ENCODE results near the gene GMDS. TPM values are rescaled to one million over a fixed set of nuclear protein-coding genes. Genes with fewer than 3 reads are reported as not detected.

The GMDS gene
- total RNA-seq, 1 donor from 2014 or later = 12.6 TPM

DNA sequence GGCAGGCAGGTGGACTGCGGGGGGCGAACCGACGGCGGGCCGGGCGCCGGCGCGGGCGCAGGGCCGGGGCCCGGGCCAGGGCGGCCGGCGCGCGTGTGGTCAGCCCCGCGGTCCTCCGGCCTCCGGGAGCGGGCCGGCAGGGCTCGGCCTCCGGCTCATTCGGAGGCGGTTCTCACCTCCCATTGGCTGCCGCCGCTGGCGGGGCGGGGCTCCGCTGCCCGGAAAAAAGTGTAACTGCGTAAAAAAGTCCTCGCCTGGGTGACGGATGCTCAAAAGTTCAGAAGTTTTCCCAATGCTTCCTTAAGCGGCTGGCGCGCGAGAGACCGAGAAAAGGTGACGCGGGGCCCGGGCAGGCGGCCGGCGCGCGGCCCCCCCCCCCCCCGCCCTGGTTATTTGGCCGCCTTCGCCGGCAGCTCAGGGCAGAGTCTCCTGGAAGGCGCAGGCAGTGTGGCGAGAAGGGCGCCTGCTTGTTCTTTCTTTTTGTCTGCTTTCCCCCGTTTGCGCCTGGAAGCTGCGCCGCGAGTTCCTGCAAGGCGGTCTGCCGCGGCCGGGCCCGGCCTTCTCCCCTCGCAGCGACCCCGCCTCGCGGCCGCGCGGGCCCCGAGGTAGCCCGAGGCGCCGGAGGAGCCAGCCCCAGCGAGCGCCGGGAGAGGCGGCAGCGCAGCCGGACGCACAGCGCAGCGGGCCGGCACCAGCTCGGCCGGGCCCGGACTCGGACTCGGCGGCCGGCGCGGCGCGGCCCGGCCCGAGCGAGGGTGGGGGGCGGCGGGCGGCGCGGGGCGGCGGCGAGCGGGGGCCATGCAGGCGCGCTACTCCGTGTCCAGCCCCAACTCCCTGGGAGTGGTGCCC, 635.5 kb downstream of the GMDS start, which contains the start of gene FOXC1:
Gene FOXC1 (plus strand): TSS at position 268 of the 849 bp plus-strand sequence. CDS start 531 bp downstream, at position 799.
- peak; percentile 94 for DNase-seq

DNA sequence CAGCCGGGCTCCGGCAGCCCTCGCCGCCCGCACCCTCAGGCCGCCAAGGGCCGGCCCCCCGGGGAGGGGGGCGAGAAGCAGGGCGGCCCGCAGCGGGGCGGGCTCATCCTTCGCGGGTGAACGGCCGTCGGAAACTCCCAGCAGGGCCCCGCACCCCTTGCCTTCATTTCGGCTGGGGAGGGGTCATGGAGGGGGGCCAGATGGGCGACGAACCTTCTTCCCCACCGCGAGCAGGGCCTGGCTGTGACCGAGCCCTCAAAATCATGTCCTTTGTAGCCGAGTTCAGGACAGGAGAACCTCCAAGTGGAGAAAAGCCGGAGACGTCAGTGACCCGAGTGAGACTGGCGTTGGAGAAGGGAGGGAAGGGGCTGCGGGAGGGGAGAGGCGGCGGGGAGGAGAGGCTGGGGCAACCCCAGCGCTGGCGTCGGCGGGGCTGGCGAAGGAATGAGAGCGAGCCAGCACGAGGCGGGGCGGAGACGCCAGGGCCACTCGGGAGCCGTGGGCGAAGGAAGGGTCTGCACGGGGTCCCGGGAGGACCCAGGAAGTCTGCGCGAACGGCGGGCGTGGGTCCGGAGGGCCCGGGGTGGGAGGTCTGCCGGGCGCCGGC, 636.3 kb downstream of the GMDS start:
- DNase-seq = peak; percentile 53

DNA sequence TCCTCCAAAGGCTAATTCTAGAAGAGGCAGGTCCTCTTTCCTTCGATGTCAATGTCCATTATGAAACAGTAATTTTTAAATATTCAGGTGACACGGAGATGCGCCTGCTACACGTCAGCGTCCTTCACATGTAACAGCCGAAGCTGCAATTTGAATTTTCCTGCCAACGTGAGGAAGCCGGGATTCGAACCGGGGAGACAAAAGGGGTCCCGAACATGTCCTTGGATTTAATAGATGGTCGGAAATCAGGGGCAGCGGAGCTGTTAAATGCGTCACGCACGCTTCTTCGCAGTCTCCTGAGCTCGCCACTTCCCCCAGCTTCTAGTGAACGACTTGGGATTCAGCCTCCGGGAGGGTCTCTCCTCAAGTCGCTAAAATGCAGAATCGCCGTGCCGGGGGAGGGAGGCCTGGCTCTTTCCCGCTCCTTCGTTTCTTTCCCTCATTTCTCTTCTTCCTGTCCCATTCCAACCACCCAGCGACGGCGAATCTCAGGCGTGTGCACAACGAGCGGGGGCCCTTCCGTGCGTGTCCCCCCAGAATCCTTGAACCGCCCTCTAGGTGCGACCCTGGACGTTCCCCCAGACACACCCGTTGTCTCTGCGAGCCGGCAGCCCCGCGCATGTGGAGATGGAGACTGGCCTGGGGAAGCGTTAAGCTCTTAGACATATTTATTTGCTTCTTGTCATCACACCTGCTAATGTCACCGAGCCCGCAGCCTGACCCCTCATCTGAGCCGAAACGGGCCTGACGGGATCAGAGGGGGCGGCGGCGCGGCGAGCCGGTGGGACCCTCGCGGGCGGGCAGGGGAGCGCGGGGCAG, 637.0 kb downstream of the GMDS start:
- DNase-seq = peak; percentile 9

DNA sequence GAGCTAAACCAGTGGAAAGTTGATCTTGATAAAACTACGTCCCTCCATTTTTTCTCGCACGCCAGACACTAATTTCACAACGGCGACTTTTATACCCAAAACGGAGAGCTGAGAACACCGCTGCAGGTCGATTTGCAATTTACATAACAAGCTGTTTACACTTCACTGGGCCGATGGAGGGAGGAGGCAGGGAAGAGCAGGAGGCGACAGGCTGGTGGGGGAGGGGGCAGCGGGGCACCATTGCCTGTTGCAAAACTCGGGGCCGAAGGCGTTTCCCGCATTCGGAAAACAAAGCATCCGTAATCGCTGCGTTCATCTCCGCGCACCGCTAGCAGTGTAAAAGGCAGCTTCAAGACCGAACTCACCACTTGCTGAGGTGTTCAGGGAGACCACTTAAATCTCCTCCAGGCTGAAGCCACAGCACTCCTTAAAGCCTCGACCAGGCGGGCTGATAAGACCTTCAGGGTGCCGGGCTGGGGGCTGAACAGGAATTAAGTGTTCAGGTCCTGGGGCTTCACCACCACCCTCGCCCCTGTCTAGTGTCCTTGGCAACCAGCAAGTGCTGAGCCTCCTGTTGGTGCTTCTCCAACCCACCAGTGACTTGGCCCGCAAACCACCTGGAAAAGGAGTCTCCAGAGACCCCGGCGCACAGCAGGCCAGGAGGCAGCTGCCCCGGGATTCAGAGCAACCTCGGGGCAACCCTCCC, 637.7 kb downstream of the GMDS start:
- no peak for DNase-seq

DNA sequence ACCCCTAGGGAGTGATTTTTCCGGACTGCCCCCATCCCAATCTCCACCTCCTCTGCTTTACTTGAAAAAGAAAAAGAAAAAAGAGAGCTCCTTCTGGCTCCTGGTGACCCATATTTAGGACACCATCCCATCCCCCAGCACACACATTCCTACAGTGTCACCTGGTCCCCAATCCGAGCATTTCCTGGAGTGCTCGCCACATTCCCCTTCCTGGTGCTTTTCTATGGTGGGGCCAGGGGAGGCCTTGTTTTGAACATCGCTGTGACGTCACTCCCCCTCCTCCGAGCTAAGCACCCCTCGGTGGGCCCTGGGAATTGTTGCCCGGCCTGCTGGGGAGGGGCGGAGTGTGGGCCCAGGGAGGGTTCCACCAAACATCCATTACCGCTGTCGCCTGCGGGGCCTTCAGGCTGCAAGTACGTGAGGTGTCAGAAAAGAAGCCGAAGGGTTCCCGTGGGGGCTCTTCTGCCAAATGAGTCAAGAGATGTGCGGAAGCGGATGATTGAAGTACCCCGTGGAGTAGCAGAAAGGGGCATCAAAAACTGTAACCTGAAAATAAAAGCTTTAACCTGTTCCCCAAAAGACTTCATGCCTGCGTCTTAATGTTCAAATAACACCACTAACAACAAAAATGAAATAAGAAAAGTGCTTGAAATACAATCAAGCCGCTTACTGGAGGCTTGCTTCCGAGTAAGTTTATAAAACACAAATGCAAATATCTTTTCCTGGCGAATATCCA, 638.5 kb downstream of the GMDS start:
- no peak for DNase-seq

DNA sequence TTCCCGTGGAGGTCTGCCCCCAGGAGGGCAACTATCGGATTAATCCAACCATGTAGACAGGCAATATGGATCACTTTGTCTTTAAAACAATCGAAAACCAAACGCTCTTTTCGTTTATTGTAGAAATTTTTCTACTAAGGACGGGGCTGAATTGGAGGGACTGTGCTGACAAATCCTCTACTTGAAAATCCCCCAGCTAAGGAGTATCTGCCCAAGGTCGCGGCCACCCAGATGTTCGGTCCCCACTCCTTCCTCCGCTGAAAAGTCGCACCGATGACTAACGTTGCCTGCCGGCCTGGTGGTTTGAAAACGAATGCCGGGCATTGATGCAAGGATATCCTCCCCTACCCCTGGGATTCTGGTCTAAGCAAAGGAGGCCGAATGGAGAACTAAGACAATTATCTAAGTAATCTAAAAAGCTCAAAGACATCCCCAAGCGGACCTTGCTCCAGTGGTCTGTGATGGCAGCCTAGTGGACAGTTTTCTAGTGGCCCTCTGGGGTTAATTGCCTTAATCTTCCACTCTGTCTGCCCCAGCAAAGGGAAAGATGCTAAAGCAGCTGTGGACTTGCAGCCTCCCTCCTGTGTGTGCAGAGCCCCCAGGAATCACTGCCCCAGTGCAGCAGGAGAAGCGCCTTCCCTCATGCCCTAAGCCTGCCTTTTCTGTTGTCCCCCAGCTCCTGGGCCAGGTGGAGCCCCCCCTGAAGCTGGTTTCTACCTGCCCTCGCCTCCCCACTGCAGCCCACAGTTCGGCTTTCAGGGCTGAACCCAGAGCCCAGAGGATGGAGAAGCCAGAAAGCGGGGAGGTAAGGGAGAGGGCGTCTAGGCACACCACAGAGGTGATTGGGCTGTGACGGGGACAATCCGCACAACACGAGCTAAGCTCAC, 639.3 kb downstream of the GMDS start:
- DNase-seq = no peak

DNA sequence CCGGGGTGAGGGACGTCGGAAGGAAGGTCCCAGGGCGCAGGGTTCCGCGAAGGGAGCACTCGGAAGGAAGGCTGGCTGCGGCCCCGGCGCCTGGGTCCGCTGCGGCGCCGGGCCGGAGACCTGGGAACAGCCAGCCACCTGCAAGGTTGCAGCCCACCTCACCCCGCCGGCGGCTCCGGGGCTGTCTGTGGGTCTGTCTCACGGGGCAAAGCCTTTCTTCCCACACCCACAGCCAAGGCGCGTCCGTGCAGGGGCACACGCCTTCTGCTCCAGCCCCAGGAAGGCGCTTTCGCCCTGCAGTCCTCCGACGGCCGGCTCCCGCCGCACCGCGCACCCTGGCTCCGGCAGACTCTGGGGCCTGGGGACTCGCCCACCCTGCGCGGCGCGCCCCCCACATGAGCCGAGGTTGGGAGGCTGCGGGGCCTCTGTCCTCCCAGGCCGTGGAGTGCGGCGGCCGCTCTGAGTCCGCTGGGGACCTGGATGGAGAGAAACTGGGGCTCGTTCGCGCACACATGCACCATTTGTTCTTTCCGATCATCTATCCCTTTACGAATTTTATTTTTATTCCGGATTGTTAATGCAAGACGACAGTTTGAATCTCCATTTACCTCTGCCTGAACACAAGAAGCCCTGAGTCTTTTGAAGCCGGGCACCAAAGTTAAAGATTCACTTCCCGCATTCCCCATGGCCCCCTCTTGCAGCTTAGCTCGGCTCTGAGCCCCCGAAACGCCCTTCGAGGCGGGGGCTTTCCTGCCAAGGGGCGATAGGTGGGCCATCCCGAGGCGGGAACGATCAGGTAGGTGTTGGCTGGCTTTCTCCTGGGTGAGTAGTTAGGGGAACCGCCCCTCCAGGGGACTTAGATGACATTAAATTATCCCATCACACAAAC, 640.2 kb downstream of the GMDS start:
- DNase-seq = no peak

DNA sequence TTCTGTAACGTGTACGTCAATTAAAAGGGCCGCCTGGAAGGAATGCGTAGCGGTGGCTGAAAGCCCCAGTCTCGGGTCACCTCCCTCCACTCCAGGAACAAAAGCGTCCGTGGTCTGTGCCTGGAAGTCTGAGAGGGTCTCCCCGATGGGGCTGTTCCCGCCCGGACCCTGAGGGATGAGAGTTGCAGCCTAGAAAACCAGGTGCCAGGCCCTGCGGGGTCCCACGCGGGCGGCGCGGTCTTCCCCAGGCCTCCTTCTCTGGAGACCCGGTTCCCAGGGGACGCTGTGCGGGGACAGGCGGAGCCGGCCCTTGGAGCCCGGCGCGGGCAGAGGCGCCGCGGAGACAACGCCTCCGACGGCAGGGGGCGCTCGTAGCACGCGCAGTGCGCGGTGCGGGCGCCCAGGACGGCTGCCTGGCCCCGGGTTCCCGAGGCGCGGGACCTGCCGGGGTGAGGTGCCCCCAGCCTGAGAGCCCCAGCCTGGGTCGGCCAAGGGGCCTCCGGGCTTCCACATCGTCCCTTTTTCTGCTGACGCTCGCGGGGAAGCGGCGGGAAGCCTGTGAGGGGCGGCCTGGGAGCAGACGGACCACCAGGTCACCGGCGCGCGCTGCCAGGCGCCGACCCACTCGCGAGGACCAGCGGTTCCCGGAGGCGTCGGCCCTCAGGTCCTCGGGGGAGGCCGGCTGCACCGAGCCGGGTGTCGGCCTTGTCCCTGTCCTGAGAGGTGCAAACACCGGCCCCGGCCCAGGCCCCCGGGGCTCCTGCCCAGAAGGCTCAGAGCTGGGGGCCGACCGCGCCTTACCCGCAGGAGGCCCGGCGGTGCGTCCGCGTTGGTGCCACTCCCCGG, 641.0 kb downstream of the GMDS start:
- peak; percentile 78 for DNase-seq

DNA sequence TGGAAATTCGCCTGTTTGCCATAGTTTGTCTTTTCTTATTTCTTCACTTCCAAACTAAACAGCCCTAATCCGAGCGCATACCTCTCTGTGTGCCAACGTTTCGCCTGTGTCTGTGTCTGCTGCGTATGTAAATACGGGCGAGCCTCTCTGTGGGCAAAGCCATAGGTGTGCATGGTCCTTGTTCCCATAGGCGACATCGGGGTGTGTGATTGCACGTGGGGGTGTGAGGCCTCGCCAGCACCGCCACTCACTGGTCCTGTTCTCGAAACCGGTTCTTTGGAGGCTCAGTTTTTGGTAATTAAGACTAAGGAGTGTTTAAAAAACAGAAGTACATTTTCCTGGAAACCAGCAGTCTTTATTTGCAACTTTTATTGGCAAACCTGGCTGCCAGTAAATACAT, 641.7 kb downstream of the GMDS start:
- DNase-seq = no peak

DNA sequence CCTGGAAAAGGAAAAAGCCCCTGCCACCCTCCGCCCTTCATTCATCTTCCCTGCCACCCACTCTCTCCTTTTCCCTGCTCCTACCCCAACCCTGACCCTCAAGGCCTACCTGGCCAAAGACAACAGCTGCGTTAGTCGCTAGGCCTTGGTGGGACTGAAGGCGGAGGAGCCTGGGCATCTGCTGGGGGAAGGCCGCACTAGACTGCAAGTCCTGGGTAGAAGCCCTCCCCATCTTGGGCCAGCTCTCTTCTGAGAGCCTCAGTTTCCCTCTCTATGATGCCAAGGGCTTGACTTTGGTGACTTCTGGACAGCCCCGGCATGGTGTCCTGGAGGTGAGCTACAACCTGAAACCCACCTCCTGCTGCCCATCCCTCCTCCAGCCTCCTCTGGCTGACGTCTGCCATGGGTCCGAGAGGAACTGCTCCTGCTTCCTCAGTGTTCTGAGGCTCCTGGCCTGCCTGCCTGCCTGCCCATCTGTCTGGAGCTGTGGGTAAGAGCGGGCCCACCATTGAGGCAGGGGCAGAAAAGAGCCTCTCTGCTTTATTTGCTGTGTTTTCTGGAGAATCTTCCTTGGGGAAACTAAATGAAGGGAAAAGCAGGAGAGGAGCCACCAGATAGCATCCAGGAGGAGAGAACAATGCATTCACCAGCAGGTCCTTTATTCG, 643.2 kb downstream of the GMDS start:
- no peak for DNase-seq

DNA sequence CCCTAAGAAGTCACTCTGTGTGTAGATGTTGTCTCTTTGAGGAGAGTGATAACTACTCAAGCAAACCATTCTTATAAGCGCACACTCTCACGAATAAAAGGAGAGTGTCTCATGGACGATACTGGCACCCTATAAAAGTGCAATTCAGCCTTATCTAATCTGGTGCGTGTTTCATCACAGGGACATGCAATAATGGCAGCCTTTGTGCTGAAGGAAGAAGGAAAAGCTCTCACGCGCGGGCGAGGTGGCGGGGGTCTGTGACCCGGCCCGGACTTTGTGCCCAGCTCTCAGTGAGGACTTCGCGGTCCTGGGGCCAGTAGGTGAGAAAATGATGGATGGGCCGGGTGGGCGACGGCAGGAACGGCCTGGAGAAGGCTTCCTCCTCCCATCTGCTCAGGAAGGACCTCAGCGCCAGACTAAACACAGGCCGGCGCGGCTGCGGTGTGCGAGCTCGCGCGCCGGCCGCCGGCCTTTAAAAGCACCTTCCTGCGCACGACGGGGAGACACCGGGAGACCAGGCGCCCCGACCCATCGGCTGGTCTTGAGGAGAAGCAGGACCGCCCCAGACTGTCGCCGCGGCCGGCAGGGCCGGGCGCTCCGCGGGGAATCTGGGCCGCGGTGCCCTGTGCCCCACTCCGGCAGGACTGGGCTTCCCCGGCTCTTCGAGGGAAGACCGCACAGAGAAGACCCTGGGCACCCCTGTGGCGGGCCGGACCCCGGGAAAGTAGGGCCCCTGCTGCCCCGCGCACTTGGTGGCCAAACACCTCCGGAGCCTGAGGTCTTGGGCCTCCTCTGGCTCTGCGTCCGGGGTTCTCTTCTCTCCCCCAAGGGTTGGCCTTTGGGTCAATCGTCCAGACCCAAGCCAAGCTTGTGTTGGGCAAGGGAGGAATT, 644.0 kb downstream of the GMDS start:
- DNase-seq = peak; percentile 15

DNA sequence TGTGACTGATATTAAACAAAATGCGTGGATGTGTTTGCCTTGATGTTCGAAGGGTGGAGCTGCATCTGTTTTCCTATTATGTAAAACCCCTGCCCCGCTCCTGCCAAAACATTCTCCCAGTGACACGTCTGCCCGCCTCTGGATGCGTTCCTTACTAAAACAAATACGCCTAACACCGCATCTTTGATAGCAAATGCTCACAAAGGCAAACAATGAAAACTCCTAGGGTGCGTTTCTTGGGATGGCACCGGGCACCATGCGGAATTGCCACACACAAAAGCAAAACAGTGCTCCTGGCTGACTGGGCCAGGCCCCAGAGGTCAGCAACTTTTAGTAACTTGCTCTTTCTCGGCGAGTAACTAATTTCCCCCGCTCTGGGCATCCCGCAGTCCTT, 644.6 kb downstream of the GMDS start:
- DNase-seq = no peak

DNA sequence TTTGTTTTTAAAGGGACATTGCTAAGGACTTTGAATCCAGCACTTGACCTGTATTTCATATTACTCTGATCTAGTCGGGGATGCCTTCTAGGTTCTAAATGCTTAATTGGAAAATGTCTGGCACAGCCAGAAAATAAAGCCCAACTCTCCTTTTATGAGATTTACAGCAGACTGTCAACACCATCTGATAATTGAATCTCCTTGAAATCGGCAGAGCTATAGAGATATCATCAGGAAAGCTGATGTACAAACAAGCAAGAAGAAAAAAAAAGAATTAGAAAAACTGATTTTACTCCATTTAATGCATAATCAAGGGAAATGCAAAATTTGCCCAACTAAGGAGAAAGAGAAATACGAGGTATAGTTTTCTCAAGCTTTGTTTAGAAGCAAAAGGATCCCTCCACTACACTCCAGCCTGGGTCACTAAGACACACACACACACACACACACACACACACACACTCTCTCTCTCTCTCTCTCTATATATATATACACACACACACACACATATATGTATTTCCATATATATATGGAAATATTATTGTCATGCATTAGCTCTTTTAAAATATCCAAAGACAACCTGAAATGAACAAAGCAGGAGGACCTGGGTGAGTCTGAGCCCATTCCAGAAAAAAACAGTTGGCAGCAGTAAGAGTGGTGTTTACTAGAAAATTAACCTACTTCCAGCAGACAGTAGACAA, 645.2 kb downstream of the GMDS start:
- DNase-seq = no peak

DNA sequence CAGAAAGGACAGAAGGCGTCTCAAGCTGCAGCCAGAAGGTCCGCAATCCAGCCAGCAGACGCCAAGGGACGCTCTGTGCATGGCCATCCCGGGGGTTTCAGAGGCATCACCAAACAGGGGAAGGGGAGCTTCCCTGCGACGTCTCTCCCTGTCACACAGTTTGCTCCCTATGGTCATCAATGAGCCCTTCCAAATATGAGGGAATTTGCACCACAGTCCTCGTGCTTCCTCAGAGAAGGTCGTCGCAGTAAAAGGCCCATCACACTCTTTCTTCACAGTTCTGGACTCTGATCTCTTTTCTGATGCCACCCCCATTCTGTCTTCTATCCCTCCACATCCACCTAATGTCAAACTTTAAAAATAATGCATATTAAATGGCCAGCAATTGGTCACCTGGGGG, 645.9 kb downstream of the GMDS start:
- no peak for DNase-seq

DNA sequence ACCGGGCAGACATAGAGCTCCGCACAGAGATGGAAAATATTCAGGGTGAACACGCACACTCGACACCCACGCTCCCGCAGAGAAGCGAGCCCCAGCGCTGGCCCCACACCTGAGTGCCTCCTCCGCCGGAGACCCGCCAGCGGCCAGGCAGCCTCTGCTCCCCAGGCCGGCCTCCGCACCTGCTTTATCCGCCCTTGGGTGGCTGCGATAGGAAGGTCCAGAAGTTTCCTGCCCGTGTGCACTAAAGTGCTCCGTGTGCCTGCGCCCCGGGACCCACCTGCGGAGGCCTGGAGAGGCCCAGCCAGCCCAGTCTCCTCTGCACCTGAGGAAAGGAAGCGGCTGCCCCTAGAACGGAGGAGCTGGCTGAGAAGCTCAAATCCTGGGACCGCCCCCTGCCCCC, 646.5 kb downstream of the GMDS start:
- no peak for DNase-seq

DNA sequence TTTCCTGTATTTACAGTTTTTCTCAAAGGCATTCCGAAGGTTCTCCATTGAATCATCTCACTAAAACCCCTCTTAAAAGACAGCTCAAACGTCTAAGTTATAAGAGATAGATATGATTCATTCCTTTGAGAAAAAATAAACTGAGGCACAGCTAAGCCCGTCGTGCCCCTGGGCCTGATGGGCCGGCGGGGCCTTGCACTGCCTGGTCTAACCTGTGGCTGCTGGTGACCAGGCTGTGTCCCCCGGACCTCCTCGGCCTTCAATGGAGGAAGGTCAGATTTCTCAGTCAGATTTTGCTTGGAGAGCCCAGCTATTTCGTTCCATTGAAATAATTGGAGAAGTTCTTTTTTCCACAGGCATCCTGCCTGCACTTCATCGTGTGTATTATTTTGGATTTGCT, 647.0 kb downstream of the GMDS start:
- no peak for DNase-seq

DNA sequence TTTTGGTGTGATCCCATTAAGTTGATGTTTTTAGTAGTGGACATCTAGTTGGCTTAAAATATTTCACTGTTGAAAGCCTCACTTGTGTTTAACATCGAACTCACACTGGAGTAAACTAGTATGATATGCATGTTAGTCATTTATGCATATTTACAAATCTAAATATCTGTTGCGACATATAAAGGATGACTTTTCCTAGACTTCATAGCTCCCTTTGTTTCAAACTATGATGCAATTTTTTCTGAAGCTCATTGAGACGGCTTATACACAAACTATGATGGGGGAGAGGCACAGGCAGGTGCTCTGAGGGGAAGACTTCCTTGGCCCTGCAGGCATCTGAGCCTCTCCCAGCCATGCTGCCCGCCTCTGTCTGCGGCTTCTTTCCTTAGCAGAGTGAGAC, 647.5 kb downstream of the GMDS start:
- DNase-seq = no peak
